HEK293T (cell line): ENCODE results near the gene NRG3.

Experiments used
- NFRKB ChIP-seq: fragments of 450-650 bp; IDR thresholded peaks from 2 replicates; pipeline ENCODE4 v1.6.1; 2016; ENCODE audit warnings: mild to moderate bottlenecking, moderate library complexity
- TF ChIP-seq, protein P1 (sequence below): fragments of 450-650 bp; IDR thresholded peaks from 2 replicates; pipeline ENCODE4 v1.6.1; 2016

DNA sequence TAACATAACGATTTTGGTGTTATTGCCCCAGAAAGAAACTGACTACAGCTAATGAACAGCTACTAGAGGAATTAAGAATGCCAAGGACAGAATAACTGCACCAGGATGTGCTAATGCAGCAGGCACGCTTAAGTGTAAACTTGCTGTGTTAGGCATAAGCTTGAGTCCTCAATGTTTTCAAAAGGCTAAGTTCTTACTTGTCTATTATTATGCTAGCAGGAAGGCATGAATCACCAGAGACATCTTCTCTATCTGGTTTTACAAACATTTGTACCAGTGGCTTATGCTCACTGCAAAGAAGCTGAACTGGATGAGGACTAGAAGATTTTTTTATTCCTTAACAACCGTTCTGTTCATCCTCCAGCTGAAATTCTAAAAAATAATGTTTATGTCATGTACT is 1035.3 kb downstream of the NRG3 start:
- TF ChIP-seq NFRKB, result no peak
- TF ChIP-seq, protein P1, sequence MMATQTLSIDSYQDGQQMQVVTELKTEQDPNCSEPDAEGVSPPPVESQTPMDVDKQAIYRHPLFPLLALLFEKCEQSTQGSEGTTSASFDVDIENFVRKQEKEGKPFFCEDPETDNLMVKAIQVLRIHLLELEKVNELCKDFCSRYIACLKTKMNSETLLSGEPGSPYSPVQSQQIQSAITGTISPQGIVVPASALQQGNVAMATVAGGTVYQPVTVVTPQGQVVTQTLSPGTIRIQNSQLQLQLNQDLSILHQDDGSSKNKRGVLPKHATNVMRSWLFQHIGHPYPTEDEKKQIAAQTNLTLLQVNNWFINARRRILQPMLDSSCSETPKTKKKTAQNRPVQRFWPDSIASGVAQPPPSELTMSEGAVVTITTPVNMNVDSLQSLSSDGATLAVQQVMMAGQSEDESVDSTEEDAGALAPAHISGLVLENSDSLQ, result no peak
